PFSK-1 (cell line): Measurements from ENCODE around the gene MKS1.

Source experiments
- FOXP2 ChIP-seq: optimal IDR thresholded peaks from 2 replicates; pipeline ENCODE3; 2011; ENCODE audit warnings: borderline replicate concordance, control low read depth, inconsistent platforms; ENCODE audit not compliant: insufficient read depth; ENCODE audit errors: extremely low read length, extremely low read depth
- POLR2AphosphoS5 ChIP-seq: IDR thresholded peaks from 2 replicates; pipeline ENCODE4 v1.6.1; 2012; ENCODE audit warnings: low read depth, mild to moderate bottlenecking, control low read depth, low read length, moderate library complexity
- SIN3A ChIP-seq: IDR thresholded peaks from 2 replicates; pipeline ENCODE4 v1.6.1; 2012; ENCODE audit warnings: mild to moderate bottlenecking, low read length, moderate library complexity, borderline replicate concordance; ENCODE audit not compliant: insufficient read depth
- TAF1 ChIP-seq: IDR thresholded peaks from 2 replicates; pipeline ENCODE4 v1.6.1; 2012; ENCODE audit warnings: low read length, control low read depth, borderline replicate concordance; ENCODE audit not compliant: insufficient read depth
- TF ChIP-seq, protein P1 (sequence below), 2 experiments: IDR thresholded peaks; 2 replicates each; pipeline versions ENCODE4 v1.6.1 to v1.8.0; 2011 to 2012; ENCODE audit warnings: low read depth in 2 of 2, low read length in 2 of 2, control low read depth in 1 of 2, inconsistent platforms in 1 of 2, mild to moderate bottlenecking in 1 of 2, moderate library complexity in 1 of 2; ENCODE audit not compliant: insufficient read depth in 1 of 2

The MKS1 gene

DNA sequence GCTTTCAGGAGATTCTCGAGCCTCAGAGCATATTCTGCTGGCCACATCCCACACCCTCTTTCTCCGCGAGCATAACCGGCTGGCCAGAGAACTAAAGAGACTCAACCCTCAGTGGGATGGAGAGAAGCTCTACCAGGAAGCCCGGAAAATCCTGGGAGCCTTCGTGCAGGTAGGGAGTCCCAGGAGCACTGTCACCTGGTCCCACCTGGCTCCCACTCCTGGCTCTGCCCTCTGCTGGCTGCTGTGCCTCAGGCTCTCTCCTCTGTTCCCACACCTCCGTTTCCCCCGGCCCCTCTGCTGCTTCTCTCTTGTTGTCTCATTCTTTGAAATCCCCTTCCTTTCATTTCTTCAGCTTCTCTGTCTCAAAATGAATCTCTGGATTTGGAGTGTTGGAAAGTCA, 35.7 kb upstream of the MKS1 start:
- TF ChIP-seq FOXP2 (no peak), SIN3A (no peak), TAF1 (no peak), POLR2AphosphoS5 (no peak)
- TF ChIP-seq, protein P1, sequence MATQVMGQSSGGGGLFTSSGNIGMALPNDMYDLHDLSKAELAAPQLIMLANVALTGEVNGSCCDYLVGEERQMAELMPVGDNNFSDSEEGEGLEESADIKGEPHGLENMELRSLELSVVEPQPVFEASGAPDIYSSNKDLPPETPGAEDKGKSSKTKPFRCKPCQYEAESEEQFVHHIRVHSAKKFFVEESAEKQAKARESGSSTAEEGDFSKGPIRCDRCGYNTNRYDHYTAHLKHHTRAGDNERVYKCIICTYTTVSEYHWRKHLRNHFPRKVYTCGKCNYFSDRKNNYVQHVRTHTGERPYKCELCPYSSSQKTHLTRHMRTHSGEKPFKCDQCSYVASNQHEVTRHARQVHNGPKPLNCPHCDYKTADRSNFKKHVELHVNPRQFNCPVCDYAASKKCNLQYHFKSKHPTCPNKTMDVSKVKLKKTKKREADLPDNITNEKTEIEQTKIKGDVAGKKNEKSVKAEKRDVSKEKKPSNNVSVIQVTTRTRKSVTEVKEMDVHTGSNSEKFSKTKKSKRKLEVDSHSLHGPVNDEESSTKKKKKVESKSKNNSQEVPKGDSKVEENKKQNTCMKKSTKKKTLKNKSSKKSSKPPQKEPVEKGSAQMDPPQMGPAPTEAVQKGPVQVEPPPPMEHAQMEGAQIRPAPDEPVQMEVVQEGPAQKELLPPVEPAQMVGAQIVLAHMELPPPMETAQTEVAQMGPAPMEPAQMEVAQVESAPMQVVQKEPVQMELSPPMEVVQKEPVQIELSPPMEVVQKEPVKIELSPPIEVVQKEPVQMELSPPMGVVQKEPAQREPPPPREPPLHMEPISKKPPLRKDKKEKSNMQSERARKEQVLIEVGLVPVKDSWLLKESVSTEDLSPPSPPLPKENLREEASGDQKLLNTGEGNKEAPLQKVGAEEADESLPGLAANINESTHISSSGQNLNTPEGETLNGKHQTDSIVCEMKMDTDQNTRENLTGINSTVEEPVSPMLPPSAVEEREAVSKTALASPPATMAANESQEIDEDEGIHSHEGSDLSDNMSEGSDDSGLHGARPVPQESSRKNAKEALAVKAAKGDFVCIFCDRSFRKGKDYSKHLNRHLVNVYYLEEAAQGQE (IDR thresholded peaks at IDR 0.05; ENCODE audit: insufficient read depth in 1 of 2, low read depth in 2 of 2, low read length in 2 of 2) = no peak

DNA sequence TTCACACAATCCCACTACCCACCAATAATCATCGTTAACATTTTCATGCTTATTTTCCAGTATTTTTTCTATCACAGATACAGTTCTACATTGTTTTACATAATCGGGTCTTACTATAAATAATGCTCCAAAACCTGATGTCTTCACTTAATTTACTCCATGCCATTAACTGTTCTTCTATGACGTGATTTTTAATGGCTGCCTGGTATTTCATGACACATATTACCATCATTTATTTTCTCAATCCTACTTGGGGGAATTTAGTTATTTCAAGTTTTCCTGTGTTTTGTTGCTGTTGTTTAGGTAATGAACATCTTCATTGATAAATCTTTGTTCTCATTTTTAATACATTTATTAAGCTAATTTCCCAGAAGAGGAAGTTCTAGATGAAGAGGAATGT, 34.0 kb upstream of the MKS1 start:
- TF ChIP-seq TAF1 = no peak
- no peak for TF ChIP-seq POLR2AphosphoS5
- TF ChIP-seq SIN3A = no peak
- TF ChIP-seq, protein P1 (IDR thresholded peaks at IDR 0.05; ENCODE audit: insufficient read depth in 1 of 2, low read depth in 2 of 2, low read length in 2 of 2) = no peak
- no peak for TF ChIP-seq FOXP2

DNA sequence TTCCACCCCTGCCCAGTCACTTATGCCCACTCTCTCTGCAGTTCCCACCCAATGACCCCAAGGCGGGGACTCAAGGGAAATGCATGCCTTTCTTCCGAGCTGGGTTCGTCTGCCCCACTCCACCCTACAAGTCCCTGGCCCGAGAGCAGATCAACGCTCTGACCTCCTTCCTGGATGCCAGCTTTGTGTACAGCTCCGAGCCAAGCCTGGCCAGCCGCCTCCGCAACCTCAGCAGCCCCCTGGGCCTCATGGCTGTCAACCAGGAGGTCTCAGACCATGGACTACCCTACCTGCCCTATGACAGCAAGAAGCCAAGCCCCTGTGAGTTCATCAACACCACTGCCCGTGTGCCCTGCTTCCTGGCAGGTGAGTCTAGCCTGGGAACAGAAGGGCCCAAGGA, 33.1 kb upstream of the MKS1 start:
- no peak for TF ChIP-seq TAF1
- TF ChIP-seq, protein P1 (IDR thresholded peaks at IDR 0.05; ENCODE audit: insufficient read depth in 1 of 2, low read depth in 2 of 2, low read length in 2 of 2) = no peak

DNA sequence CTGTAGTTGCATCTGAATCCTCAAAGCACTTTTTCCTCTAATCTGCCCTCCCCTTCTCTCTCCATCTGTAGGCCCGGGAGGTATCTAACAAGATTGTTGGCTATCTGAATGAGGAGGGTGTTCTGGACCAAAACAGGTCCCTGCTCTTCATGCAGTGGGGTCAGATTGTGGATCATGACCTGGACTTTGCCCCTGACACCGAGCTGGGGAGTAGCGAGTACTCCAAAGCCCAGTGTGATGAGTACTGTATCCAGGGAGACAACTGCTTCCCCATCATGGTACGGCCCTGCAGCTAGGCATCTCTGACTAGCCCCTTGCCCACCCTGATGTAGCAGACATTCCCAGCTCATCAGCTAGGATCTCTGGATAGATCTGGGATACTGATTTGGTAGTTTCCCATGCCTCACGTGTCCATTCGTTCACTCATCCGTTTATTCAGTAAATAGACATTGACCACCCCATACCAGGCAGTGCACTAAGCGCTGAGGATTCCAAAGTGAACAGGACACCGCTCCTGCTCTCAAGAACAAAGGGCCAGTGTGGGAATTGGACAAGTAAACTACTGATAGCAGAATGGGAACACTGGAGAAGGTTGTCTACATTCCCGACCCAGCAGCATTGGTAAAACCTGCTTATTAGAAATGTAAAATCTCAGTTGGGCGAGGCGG, 31.4 kb upstream of the MKS1 start:
- TF ChIP-seq SIN3A (no peak), POLR2AphosphoS5 (no peak), TAF1 (no peak), FOXP2 (no peak)
- TF ChIP-seq, protein P1 (IDR thresholded peaks at IDR 0.05; ENCODE audit: insufficient read depth in 1 of 2, low read depth in 2 of 2, low read length in 2 of 2) = no peak

DNA sequence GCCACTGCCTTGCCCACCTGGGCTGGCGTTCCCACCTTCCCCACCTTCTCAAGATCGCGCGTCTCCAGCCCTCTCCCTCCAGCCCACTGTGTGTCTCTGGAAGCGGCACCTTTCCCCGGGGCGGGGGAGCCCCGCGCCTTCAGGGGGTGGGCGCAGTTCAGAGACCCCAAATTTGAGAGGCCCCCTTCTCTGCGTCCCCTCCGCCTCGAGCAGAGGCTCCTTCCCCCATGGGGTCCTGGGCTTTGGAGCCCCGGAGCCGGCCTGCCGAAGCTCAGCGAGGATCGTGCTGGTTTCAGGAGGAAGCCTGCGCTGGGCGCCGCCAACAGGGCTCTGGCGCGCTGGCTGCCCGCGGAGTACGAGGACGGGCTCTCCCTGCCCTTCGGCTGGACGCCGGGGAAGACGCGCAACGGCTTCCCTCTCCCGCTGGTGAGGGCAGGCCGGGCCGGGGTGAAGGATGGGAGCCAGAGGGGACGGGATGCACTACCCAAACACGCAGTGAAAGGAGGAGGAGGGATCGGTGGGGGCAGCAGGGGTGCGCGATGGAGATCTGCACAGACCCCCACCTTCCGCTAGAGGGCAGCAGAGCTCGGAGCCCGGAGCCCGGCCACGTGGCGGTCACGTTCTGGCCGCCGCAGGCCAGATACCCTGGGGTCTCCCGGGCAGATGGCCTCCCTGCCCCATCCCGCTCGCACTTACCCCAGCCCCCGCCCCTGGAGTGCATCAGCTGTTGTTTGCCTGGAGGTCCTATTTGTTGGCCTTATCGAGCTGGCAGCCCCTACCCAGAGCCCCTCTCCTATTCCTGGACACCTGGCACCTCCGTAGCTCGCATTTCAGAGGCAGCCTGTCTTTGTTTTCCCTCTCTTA, 30.4 kb upstream of the MKS1 start:
- TF ChIP-seq FOXP2 (no peak), SIN3A (no peak), POLR2AphosphoS5 (no peak), TAF1 (no peak)
- TF ChIP-seq, protein P1 (IDR thresholded peaks at IDR 0.05; ENCODE audit: insufficient read depth in 1 of 2, low read depth in 2 of 2, low read length in 2 of 2) = no peak
